HepG2 (cell line): Measurements from ENCODE around the gene GRK4. TPM values are rescaled to one million over a fixed set of nuclear protein-coding genes. Genes with fewer than 3 reads are reported as not detected.

Experiments used
- FOSL1 ChIP-seq: sonication (generic); formaldehyde crosslinking; IDR thresholded peaks from 2 replicates; pipeline ENCODE4 v1.9.0; 2021; ENCODE audit warnings: missing genetic modification reagents, borderline replicate concordance
- GFI1 ChIP-seq: sonication (generic); formaldehyde crosslinking; IDR thresholded peaks from 2 replicates; pipeline ENCODE4 v1.5.0; 2020; ENCODE audit warnings: missing genetic modification reagents, mild to moderate bottlenecking, borderline replicate concordance
- ISL2 ChIP-seq: sonication (generic); formaldehyde crosslinking; IDR thresholded peaks from 2 replicates; pipeline ENCODE4 v1.5.0; 2020; ENCODE audit warnings: missing genetic modification reagents
- JARID2 ChIP-seq: sonication (generic); formaldehyde crosslinking; IDR thresholded peaks from 2 replicates; pipeline ENCODE4 v1.8.1; 2023; ENCODE audit warnings: missing genetic modification reagents, inconsistent platforms; ENCODE audit not compliant: insufficient replicate concordance
- LCORL ChIP-seq, 2 experiments: fragments of 450-650 bp in 1 of 2; sonication (generic) in 1 of 2; formaldehyde crosslinking in 1 of 2; IDR thresholded peaks; 2 replicates each; pipeline versions ENCODE4 v1.5.0 to v1.6.1; 2017 to 2020; ENCODE audit warnings: antibody characterized with exemption in 1 of 2, missing genetic modification reagents in 1 of 2
- PCBP2 ChIP-seq: fragments of 200-400 bp; formaldehyde crosslinking; optimal IDR thresholded peaks from 2 replicates; pipeline ENCODE3; 2018; ENCODE audit warnings: low read length, low read depth; ENCODE audit not compliant: poor library complexity, severe bottlenecking
- PITX1 ChIP-seq: sonication (generic); formaldehyde crosslinking; IDR thresholded peaks from 2 replicates; pipeline ENCODE4 v1.5.1; 2020; ENCODE audit warnings: mild to moderate bottlenecking, missing genetic modification reagents
- RAD51 ChIP-seq: fragments of 450-650 bp; IDR thresholded peaks from 2 replicates; pipeline ENCODE4 v1.6.1; 2016; ENCODE audit warnings: borderline replicate concordance
- RELA ChIP-seq: sonication (generic); formaldehyde crosslinking; IDR thresholded peaks from 2 replicates; pipeline ENCODE4 v1.4.0; 2020; ENCODE audit warnings: missing genetic modification reagents
- RORA ChIP-seq: sonication (generic); formaldehyde crosslinking; IDR thresholded peaks from 2 replicates; pipeline ENCODE4 v1.5.0; 2020; ENCODE audit warnings: mild to moderate bottlenecking, missing genetic modification reagents, moderate library complexity
- SMARCC2 ChIP-seq: fragments of 450-650 bp; IDR thresholded peaks from 2 replicates; pipeline ENCODE4 v1.6.1; 2017; ENCODE audit warnings: antibody characterized with exemption, mild to moderate bottlenecking
- THAP8 ChIP-seq: sonication (generic); formaldehyde crosslinking; IDR thresholded peaks from 2 replicates; pipeline ENCODE4 v1.5.1; 2020; ENCODE audit warnings: missing genetic modification reagents, mild to moderate bottlenecking, borderline replicate concordance
- TRIM24 ChIP-seq: sonication (generic); formaldehyde crosslinking; IDR thresholded peaks from 2 replicates; pipeline ENCODE4 v1.8.0; 2022; ENCODE audit warnings: mild to moderate bottlenecking, missing genetic modification reagents
- U2AF2 ChIP-seq: fragments of 200-400 bp; formaldehyde crosslinking; IDR thresholded peaks from 2 replicates; pipeline ENCODE4 v1.6.1; 2017; ENCODE audit warnings: low read depth, mild to moderate bottlenecking, low read length
- ZNF431 ChIP-seq: sonication (generic); formaldehyde crosslinking; IDR thresholded peaks from 2 replicates; pipeline ENCODE4 v1.9.0; 2022; ENCODE audit warnings: missing genetic modification reagents, low read depth, mild to moderate bottlenecking, borderline replicate concordance
- ZNF781 ChIP-seq: sonication (generic); formaldehyde crosslinking; IDR thresholded peaks from 2 replicates; pipeline ENCODE4 v1.5.1; 2020; ENCODE audit warnings: borderline replicate concordance, mild to moderate bottlenecking, missing genetic modification reagents; ENCODE audit errors: not compliant biosample characterization
- ZNF800 ChIP-seq: sonication (generic); formaldehyde crosslinking; IDR thresholded peaks from 2 replicates; pipeline ENCODE4 v1.4.0; 2020; ENCODE audit warnings: missing genetic modification reagents
- polyA plus RNA-seq, 8 experiments: library from polyadenylated mRNA; depleted of rRNA in 3 of 8; stranded (reverse) in 7 of 8; unstranded in 1 of 8; fragments of >200 nt; fragmentation: Illumina TruSeq in 4 of 8; extraction: Trizol in 4 of 8; gene quantifications; 2 replicates each; pipeline versions ENCODE4 v1.2.1 to v1.2.3, GENCODE V29; 2011 to 2016; ENCODE audit warnings: low read depth in 4 of 8, missing spikeins in 1 of 8, mixed read lengths in 1 of 8; ENCODE audit not compliant: insufficient read depth in 1 of 8
- total RNA-seq, 5 experiments: library from RNA; depleted of rRNA; stranded (reverse); fragments of >200 nt; fragmentation: Illumina TruSeq; extraction: Trizol; gene quantifications; 2 replicates each; pipeline ENCODE4 v1.2.3, GENCODE V29; 2016; ENCODE audit warnings: low read depth in 1 of 5
- TF ChIP-seq, protein P1 (sequence below): sonication (generic); formaldehyde crosslinking; IDR thresholded peaks from 2 replicates; pipeline ENCODE4 v1.4.0; 2020; ENCODE audit warnings: missing genetic modification reagents, borderline replicate concordance
- TF ChIP-seq, protein P2 (sequence below): sonication (generic); formaldehyde crosslinking; IDR thresholded peaks from 2 replicates; pipeline ENCODE4 v1.5.0; 2020; ENCODE audit warnings: missing genetic modification reagents

GRK4 gene
- total and polyA plus RNA-seq, 2 of the 13 experiments (the other 11 are each of a cell fraction or from before 2014, with no cell fraction given): 1.8 to 2.0 TPM

DNA sequence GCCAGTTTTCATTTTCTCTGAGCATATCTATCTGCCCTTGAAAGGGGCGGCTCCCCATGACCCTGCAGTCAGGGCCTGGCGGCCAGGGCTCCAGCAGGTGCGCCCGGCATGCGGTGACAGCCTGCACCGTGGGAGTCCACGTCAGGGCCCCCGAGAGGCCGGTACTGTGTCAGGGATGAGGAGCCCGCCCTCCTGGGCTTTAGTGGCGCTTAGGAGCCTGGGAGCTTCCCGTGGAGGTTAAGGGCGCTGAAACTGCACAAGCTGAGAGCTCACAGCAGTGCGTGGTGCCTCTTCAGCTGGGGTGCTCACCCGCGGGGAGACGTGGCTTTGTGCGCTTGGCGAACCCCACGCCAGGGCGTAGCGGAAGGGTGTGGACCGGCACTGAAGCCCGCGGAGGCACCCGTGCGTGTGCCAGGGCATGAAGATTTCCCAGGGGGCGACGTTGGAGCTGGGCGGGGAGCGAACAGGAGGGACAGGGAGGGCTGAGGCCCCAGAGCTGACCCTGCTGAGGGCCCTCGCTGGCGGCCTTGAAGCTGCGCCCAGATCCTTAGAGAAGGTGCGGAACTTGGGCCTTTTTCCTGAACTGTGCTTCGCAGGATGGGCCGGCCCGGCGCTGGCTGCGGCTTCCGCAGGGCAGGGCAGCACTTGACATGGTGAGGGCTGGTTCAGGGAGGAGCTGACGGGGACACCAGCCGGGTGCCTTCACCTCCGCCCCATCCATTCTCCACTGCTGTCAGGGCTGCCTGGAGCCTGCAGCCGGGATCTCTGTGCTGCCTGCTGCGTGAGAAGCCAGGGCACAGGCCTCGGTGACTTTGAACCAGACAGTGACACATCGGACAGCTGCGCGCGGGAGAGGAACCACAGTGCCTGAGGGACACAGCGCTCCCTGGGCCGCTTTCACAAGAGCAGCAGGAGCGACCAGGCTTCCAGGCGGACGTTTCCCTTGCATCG lies 78.1 kb downstream of the GRK4 start (continued):
- peak; percentile 96 for TF ChIP-seq ZNF800 (CRISPR knock-in tag)
- no peak for TF ChIP-seq U2AF2
- TF ChIP-seq THAP8 (CRISPR knock-in tag): no peak
- TF ChIP-seq, protein P1, sequence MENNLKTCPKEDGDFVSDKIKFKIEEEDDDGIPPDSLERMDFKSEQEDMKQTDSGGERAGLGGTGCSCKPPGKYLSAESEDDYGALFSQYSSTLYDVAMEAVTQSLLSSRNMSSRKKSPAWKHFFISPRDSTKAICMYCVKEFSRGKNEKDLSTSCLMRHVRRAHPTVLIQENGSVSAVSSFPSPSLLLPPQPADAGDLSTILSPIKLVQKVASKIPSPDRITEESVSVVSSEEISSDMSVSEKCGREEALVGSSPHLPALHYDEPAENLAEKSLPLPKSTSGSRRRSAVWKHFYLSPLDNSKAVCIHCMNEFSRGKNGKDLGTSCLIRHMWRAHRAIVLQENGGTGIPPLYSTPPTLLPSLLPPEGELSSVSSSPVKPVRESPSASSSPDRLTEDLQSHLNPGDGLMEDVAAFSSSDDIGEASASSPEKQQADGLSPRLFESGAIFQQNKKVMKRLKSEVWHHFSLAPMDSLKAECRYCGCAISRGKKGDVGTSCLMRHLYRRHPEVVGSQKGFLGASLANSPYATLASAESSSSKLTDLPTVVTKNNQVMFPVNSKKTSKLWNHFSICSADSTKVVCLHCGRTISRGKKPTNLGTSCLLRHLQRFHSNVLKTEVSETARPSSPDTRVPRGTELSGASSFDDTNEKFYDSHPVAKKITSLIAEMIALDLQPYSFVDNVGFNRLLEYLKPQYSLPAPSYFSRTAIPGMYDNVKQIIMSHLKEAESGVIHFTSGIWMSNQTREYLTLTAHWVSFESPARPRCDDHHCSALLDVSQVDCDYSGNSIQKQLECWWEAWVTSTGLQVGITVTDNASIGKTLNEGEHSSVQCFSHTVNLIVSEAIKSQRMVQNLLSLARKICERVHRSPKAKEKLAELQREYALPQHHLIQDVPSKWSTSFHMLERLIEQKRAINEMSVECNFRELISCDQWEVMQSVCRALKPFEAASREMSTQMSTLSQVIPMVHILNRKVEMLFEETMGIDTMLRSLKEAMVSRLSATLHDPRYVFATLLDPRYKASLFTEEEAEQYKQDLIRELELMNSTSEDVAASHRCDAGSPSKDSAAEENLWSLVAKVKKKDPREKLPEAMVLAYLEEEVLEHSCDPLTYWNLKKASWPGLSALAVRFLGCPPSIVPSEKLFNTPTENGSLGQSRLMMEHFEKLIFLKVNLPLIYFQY (CRISPR knock-in tag): no peak
- peak; percentile 5; the same call in 1 of the 2 replicates for TF ChIP-seq PITX1 (CRISPR knock-in tag)
- no peak for TF ChIP-seq RELA (CRISPR knock-in tag)
- TF ChIP-seq ZNF781 (CRISPR knock-in tag): no peak
- no peak for TF ChIP-seq SMARCC2
- TF ChIP-seq LCORL (IDR thresholded peaks at IDR 0.05): no peak
- TF ChIP-seq LCORL (CRISPR knock-in tag; IDR thresholded peaks at IDR 0.05): peak; percentile 53
- TF ChIP-seq FOSL1 (CRISPR knock-in tag): no peak
- TF ChIP-seq GFI1 (CRISPR knock-in tag): no peak
- no peak for TF ChIP-seq RAD51
- no peak for TF ChIP-seq TRIM24
- TF ChIP-seq PCBP2: no peak
- no peak for TF ChIP-seq ZNF431 (CRISPR knock-in tag)
- no peak for TF ChIP-seq RORA (CRISPR knock-in tag)
- TF ChIP-seq ISL2 (CRISPR knock-in tag): no peak
- TF ChIP-seq, protein P2, sequence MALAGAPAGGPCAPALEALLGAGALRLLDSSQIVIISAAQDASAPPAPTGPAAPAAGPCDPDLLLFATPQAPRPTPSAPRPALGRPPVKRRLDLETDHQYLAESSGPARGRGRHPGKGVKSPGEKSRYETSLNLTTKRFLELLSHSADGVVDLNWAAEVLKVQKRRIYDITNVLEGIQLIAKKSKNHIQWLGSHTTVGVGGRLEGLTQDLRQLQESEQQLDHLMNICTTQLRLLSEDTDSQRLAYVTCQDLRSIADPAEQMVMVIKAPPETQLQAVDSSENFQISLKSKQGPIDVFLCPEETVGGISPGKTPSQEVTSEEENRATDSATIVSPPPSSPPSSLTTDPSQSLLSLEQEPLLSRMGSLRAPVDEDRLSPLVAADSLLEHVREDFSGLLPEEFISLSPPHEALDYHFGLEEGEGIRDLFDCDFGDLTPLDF (CRISPR knock-in tag): no peak
- TF ChIP-seq JARID2 (CRISPR knock-in tag): no peak
